Thyroid gland (tissue), 4 donors: ENCODE data around the gene RNPEPL1.

Experiments used
- POLR2A ChIP-seq, 2 donors: fragments of 450-650 bp; IDR thresholded peaks; one replicate each; pipeline ENCODE4 v1.6.1; 2017; ENCODE audit warnings: antibody characterized with exemption in 2 of 2, mild to moderate bottlenecking in 2 of 2, moderate library complexity in 1 of 2
- TF ChIP-seq, protein P1 (sequence below), 6 experiments: fragments of 200-600 bp in 3 of 6; fragments of 450-650 bp in 3 of 6; sonication (generic) in 3 of 6; IDR thresholded peaks; one replicate each; pipeline ENCODE4 v1.5.1; 2016 to 2019; ENCODE audit warnings: antibody characterized with exemption in 6 of 6, mild to moderate bottlenecking in 2 of 6, inconsistent platforms in 1 of 6, moderate library complexity in 1 of 6

- TF ChIP-seq, protein P1, sequence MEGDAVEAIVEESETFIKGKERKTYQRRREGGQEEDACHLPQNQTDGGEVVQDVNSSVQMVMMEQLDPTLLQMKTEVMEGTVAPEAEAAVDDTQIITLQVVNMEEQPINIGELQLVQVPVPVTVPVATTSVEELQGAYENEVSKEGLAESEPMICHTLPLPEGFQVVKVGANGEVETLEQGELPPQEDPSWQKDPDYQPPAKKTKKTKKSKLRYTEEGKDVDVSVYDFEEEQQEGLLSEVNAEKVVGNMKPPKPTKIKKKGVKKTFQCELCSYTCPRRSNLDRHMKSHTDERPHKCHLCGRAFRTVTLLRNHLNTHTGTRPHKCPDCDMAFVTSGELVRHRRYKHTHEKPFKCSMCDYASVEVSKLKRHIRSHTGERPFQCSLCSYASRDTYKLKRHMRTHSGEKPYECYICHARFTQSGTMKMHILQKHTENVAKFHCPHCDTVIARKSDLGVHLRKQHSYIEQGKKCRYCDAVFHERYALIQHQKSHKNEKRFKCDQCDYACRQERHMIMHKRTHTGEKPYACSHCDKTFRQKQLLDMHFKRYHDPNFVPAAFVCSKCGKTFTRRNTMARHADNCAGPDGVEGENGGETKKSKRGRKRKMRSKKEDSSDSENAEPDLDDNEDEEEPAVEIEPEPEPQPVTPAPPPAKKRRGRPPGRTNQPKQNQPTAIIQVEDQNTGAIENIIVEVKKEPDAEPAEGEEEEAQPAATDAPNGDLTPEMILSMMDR (IDR thresholded peaks at IDR 0.05) = no peak
- no peak for TF ChIP-seq POLR2A (IDR thresholded peaks at IDR 0.05)
Observed at GRCh38 chr2:240589850-240590525, 21.7 kb downstream of the RNPEPL1 start.
